ENCODE data around the gene PGLYRP3. TPM values are rescaled to one million over a fixed set of nuclear protein-coding genes. Genes with fewer than 3 reads are reported as not detected.

Gene PGLYRP3
- total and polyA plus RNA-seq, 2 of the 8 experiments (the other 6 are each of a cell fraction or from before 2014, with no cell fraction given): not detected

DNA sequence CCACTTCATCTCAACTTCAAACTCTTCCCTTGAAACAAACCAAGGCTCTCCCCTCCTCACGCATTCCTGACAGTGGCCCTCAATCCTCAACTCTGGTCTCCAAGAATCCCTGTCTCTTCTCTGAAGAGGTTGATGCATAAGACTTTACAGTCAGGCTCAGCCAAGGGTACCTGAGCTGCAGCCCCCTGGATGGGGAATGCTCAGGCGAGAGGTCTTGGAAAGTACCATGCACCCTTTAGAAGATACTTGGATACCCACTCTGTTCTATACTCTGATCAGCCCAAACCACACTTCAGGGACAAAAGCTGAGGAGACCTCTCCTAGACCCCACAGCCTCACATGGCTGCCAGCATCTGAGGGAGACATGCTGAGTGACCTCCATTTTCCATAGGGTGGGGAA lies 536 bp upstream of the PGLYRP3 start (continued):
- TF ChIP-seq TCF12 (IDR thresholded peaks at IDR 0.05; ENCODE audit: low read depth, low read length): no peak
- TF ChIP-seq KDM1A (IDR thresholded peaks at IDR 0.05; ENCODE audit: borderline replicate concordance, low read length): no peak

Measured in H1 (cell line).